ENCODE results near the gene C16orf92. TPM values are rescaled to one million over a fixed set of nuclear protein-coding genes. Genes with fewer than 3 reads are reported as not detected.
A peak's percentile ranks its signal among the peaks of the same experiment; 100 is the strongest.

Gene C16orf92
- total RNA-seq, 1 donor from 2014 or later = not detected

DNA sequence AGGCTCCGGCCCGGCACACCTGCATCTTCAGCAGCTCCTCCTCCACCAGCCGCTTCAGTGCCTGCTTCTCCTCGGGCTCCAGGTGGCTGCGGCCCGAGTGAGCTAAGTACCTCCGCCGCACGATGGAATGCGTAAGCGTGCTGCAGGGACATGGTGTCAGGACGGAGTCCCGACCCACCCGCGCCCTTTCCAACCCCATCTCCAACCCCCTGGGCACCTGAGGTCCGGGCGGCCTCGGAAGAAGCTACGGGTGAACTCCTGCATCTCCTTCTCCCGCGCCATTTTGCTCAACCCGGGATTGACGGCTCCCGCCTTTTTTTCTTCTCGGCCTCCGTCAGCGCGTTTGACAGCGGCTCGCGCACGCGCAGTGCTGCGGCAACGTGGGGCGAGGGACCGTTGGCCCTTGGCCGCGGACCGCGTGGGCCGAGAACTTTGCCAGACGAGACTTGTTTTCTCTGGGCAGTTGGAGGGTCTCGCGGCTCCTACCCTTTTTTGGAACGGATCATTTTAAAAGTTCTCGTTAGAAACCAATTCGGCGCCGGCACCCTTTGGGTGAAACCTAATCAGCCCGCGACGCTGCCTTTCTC, 27.6 kb upstream of the C16orf92 start, which contains the start of gene HIRIP3:
Gene HIRIP3, minus strand, starts transcription at position 294 of the 587 bp plus-strand sequence. Its CDS starts 12 bp downstream, at position 282.
- DNase-seq (ENCODE audit: low read depth) = no peak
- TF ChIP-seq, protein P1, sequence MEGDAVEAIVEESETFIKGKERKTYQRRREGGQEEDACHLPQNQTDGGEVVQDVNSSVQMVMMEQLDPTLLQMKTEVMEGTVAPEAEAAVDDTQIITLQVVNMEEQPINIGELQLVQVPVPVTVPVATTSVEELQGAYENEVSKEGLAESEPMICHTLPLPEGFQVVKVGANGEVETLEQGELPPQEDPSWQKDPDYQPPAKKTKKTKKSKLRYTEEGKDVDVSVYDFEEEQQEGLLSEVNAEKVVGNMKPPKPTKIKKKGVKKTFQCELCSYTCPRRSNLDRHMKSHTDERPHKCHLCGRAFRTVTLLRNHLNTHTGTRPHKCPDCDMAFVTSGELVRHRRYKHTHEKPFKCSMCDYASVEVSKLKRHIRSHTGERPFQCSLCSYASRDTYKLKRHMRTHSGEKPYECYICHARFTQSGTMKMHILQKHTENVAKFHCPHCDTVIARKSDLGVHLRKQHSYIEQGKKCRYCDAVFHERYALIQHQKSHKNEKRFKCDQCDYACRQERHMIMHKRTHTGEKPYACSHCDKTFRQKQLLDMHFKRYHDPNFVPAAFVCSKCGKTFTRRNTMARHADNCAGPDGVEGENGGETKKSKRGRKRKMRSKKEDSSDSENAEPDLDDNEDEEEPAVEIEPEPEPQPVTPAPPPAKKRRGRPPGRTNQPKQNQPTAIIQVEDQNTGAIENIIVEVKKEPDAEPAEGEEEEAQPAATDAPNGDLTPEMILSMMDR (IDR thresholded peaks at IDR 0.05; ENCODE audit: insufficient read depth, low read length, poor library complexity, severe bottlenecking) = no peak
- Histone ChIP-seq H3K36me3 (ENCODE audit: control insufficient read depth, insufficient read depth, low read length) (peaks cover 2% of the 10 kb centered on the region), H3K27me3 (ENCODE audit: control insufficient read depth, insufficient read depth, low read length) (no peaks in the 10 kb centered on the region), H3K4me3 (ENCODE audit: low read depth, low read length) (peak within 1 kb of the TSS; percentile 96)

DNA sequence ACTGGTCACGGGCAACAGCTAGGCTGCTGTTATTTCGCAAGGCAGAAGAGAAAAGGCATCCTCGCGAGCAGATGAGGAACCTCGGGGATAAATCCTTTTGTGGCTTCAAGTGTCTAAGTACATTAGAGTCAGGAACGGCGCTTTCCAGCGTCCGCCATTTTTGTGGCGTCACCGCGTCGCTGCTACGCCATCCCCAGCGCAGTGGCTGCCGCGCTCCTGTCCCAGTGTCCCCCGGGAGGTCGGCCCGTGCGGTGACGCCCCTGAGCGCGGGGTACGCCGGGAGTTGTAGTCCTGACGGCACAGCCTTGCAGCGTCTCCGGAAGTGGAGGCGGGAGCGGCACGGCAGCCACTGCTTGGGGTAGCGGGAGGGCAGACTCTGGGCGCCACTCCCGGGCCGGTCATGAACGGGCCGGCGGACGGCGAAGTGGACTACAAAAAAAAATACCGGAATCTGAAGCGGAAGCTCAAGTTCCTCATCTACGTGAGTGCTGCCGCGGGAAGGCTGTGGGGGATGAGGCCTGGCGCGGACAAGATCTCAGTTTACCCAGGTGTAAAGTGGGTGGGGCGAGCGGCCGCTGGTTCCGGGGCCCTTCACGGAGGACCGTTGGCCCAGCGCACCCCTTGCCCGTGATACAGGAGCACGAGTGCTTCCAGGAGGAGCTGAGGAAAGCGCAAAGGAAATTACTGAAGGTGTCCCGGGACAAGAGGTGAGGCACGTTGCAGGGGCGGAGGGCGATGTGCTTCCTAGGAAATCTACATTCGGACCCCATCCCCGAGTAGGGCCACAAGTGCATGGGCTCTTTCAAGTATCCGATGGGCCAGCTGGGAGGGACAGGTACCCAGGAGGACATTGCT, 26.9 kb upstream of the C16orf92 start, which contains the start of gene INO80E:
Gene INO80E, plus strand, starts transcription at position 331 of the 855 bp plus-strand sequence. Its CDS starts 70 bp downstream, at position 401.
- H3K27me3 ChIP-seq (ENCODE audit: control insufficient read depth, insufficient read depth, low read length) = no peaks in the 10 kb centered on the region
- peaks cover 2% of the 10 kb centered on the region for H3K36me3 ChIP-seq (ENCODE audit: control insufficient read depth, insufficient read depth, low read length)
- H3K4me3 ChIP-seq (ENCODE audit: low read depth, low read length) = peak within 1 kb of the TSS; percentile 96
- DNase-seq (ENCODE audit: low read depth) = peak; percentile 78
- TF ChIP-seq, protein P1 (IDR thresholded peaks at IDR 0.05; ENCODE audit: insufficient read depth, low read length, poor library complexity, severe bottlenecking) = no peak

DNA sequence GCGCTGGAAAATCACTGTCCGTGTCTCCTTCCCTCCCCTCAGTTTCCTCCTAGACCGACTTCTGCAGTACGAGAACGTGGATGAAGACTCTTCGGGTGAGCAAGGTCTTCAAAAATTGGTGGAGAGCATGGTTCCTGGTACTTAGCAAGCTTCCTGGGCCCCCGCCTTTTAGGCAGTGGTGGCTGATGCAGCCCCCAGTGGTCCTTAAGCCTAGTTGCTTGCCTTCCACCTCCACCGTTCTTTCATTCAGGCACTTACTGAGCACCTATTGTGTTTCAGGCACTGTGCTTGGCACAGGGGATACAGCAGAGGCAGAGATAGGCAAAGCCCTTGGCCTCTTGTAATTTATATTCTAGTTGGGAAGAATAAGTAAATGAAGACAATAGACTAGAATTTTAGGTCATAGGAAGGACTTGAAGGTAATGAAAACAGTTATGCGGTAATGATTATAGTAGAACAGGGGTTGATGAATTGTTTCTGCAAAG, 26.2 kb upstream of the C16orf92 start:
- TF ChIP-seq, protein P1 (IDR thresholded peaks at IDR 0.05; ENCODE audit: insufficient read depth, low read length, poor library complexity, severe bottlenecking) = no peak

DNA sequence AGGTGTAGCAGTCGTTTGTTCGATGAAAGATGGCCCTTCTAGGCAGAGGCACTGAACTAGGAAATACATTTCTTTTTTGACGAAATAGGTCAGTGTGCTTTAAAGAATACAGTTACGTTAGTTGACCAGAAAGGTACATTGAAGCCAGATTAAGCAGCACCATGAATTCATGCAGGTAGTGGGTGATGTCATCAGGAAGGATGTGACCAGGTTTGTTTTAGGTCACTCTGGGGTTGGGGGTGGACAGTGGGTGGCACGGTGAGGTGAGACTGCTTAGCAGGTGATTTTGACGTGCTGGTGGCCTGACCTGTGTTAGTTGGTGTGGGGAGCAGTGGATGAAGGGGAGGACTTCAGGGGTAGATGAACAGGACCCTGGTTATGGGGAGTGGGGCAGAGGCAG, 23.4 kb upstream of the C16orf92 start:
- H3K27me3 ChIP-seq (ENCODE audit: control insufficient read depth, insufficient read depth, low read length) = no peaks in the 10 kb centered on the region
- TF ChIP-seq, protein P1 (IDR thresholded peaks at IDR 0.05; ENCODE audit: insufficient read depth, low read length, poor library complexity, severe bottlenecking) = no peak
- H3K4me3 ChIP-seq (ENCODE audit: low read depth, low read length) = no peak overlapping the region
- H3K36me3 ChIP-seq (ENCODE audit: control insufficient read depth, insufficient read depth, low read length) = peaks cover 1% of the 10 kb centered on the region
- DNase-seq (ENCODE audit: low read depth) = no peak

More for the DNA sequence above, 26.2 kb upstream of the C16orf92 start:
- Histone ChIP-seq H3K27me3 (ENCODE audit: control insufficient read depth, insufficient read depth, low read length) (no peaks in the 10 kb centered on the region), H3K36me3 (ENCODE audit: control insufficient read depth, insufficient read depth, low read length) (peaks cover 2% of the 10 kb centered on the region), H3K4me3 (ENCODE audit: low read depth, low read length) (peak overlapping the region; percentile 96)
- no peak for DNase-seq (ENCODE audit: low read depth)

DNA sequence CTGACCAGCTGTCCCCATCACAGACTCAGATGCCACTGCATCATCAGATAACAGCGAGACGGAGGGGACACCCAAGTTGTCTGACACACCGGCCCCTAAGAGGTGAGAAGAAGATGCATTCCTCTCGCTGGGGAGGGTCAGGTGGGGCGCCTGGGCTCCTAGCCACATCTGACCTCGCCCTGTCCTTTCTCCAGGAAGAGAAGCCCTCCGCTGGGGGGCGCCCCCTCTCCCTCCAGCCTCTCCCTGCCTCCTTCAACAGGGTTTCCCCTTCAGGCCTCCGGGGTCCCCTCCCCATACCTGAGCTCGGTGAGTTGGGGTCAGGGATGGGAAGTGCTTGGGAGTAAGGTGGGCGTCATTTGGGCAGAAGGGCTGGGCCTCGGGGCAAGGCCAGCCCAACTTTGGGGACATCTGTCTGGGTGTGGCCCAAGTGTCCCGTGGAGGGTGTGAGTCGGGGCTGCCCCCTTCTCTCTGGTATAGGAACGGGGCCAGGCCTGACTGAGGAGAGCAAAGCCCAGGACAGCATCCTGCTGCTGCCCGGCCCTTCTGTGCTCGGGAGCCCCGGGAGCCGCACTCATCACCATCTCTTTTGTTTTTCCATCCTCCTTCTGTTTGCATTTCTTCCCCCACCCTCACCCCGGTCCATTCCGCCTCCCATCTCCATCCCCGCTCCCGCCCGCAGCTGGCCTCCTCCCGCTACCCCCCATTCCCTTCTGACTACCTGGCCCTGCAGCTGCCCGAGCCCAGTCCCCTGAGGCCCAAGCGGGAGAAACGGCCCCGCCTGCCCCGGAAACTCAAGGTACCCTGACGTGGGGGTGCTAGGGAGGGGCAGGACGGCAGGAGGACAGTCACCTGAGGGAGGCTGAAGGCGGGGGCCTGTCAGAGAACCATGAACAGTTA, 22.0 kb upstream of the C16orf92 start:
- TF ChIP-seq, protein P1 (IDR thresholded peaks at IDR 0.05; ENCODE audit: insufficient read depth, low read length, poor library complexity, severe bottlenecking) = peak; percentile 18
- H3K36me3 ChIP-seq (ENCODE audit: control insufficient read depth, insufficient read depth, low read length) = peaks cover 1% of the 10 kb centered on the region
- no peaks in the 10 kb centered on the region for H3K27me3 ChIP-seq (ENCODE audit: control insufficient read depth, insufficient read depth, low read length)
- no peak overlapping the region for H3K4me3 ChIP-seq (ENCODE audit: low read depth, low read length)
- DNase-seq (ENCODE audit: low read depth) = no peak
